GM20000 (cell line): ENCODE measurements around the gene SMPD1.

ENCODE experiments used
- DNase-seq: peaks from one replicate; pipeline ENCODE4 v3.0.0; 2012; ENCODE audit warnings: low spot score
- TF ChIP-seq, protein P1 (sequence below): IDR thresholded peaks from 2 replicates; pipeline ENCODE4 v1.5.1; 2012; ENCODE audit warnings: mild to moderate bottlenecking, control low read depth; ENCODE audit errors: extremely low read depth, missing control alignments

SMPD1 gene

GRCh38 chr11:6397636-6398035 is 7.4 kb downstream of the SMPD1 start:
- TF ChIP-seq, protein P1, sequence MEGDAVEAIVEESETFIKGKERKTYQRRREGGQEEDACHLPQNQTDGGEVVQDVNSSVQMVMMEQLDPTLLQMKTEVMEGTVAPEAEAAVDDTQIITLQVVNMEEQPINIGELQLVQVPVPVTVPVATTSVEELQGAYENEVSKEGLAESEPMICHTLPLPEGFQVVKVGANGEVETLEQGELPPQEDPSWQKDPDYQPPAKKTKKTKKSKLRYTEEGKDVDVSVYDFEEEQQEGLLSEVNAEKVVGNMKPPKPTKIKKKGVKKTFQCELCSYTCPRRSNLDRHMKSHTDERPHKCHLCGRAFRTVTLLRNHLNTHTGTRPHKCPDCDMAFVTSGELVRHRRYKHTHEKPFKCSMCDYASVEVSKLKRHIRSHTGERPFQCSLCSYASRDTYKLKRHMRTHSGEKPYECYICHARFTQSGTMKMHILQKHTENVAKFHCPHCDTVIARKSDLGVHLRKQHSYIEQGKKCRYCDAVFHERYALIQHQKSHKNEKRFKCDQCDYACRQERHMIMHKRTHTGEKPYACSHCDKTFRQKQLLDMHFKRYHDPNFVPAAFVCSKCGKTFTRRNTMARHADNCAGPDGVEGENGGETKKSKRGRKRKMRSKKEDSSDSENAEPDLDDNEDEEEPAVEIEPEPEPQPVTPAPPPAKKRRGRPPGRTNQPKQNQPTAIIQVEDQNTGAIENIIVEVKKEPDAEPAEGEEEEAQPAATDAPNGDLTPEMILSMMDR: no peak
- DNase-seq: no peak

GRCh38 chr11:6400431-6401345 is 10.4 kb downstream of the SMPD1 start:
- TF ChIP-seq, protein P1: no peak
- no peak for DNase-seq

DNA sequence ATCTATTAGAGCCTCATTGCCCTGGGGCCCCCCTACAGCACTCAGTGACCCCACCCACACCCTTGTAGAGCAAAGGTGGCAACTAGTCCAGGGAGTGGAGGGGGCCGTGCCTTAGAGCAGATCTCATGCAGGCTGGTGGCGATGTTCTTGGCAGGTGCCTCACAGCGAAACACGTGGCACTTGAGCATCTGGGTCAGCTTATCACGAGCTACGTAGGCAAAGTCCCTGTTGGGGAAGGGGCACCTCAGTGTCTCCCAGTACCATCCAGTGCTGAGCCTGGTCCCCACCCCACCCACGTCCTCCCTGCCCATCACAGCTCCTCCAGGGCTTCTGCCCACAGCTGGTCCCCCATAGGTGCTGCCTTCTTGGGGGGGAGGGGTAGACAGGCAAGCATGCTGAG is 11.2 kb downstream of the SMPD1 start:
- TF ChIP-seq, protein P1: no peak
- DNase-seq: no peak

DNA sequence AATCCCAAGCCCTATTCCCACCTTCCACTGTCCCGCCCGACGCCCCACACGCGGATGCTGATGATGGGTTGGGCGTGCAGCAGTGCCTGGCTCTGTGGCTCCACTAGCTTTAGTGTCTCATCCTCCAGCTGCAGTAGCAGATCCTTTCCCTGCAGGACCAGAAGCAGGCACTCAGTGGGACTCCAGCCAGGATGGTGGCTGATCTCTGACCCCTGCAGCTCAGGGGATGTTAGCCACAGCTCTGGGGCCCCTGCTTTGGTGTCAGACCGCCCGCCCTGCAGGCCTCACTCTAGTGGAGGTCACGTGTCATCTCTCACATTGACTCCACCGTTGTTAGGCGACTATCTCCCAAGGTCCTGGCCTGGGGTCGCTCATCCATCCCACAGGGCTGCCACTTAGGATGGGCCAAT is 11.8 kb downstream of the SMPD1 start:
- peak; percentile 64 for DNase-seq
- TF ChIP-seq, protein P1: no peak

GRCh38 chr11:6402561-6402981 is 12.3 kb downstream of the SMPD1 start:
- TF ChIP-seq, protein P1: no peak
- DNase-seq: peak; percentile 82

DNA sequence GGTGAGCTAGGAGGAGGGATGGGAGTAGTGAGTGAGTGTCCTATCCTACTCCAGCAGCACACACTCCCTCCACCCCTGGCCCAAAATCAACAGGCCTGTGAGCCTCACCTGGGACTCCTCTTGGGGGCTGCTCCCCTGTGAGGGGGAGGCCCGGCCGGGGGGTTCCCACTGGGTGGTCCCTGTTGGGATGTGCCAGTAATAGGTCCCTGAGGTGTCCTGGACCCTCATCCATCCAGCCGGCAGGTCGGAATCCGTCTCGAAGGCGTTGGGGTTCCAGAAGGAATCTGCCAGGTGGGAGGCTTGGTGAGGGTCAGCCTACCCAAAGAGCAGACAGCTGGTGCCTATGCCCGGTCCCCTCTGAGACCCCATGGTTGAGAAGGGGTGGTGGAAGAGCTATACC is 13.3 kb downstream of the SMPD1 start:
- no peak for DNase-seq

More for the DNA sequence above, 13.3 kb downstream of the SMPD1 start:
- TF ChIP-seq, protein P1: no peak
